ENCODE results near the gene BRS3.

The BRS3 gene

DNA sequence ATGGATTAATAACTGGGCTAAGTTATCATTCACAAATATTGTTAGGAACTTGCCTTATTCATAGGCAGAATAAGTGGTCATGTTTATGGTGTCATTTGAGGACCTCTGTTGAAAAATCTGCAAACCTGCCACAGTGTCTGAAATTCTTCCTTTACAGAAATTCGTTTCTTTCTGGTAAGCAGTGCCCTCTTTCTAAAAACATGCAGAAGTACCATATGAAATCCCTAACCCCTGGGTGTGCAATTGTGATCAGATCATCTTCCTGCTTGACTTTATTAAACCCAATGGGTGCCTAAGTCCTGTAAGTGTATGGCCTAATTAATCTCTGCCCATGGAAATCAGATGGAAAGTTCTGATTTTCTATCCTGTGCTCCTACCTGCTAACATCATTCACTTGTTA lies 5.3 kb downstream of the BRS3 start:
- H3K4me3 ChIP-seq (ENCODE audit: low read depth, low read length): no peak overlapping the region

DNA sequence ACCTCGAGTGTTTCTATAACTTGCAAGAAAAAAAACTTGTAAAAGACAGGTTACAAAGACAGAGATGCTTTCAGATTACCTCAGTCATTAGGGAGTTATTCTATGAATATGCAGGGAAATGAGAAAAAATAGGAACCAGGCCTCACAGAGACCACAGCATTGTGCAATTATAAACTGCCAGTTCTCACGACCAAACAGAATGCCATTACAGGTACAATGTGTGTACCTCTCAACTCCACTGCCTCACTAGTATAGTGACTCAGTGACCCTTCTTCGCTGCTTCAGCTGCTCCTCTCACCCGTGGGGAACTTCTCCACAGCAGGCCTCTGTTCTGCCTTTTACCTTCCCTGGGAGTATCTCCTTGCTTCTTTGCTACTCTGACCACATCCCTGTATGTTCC lies 7.3 kb downstream of the BRS3 start:
- H3K4me3 ChIP-seq (ENCODE audit: low read depth, low read length): no peak overlapping the region

DNA sequence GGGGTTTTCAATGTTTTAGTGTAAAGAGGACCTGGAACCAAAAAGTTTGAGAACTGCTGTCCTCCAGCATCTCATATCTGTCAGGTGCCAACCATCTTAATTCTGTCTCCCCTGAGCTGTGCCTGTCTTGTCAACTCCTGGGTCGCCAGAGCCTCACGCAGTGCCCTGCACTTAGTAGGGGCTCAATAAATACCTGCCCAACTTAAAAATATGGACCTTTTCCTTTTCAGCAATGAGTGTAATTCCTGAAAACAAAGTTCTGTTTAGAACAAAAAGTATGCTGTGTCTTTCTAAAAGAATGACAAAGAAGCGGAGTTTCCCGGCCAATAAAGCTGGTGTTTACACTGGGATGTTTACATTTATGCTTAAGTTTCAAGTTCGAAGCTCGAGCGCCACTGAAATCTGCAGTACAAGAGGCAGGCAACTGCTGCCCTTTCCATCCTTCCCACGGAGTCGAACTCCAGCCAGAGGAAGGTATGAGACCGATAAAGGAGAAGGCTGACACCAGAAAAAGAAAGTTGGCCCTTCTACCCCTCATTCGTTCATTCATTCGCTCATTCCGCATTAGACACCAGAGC lies 8.5 kb downstream of the BRS3 start:
- H3K4me3 ChIP-seq (ENCODE audit: low read depth, low read length): peak overlapping the region; percentile 66

DNA sequence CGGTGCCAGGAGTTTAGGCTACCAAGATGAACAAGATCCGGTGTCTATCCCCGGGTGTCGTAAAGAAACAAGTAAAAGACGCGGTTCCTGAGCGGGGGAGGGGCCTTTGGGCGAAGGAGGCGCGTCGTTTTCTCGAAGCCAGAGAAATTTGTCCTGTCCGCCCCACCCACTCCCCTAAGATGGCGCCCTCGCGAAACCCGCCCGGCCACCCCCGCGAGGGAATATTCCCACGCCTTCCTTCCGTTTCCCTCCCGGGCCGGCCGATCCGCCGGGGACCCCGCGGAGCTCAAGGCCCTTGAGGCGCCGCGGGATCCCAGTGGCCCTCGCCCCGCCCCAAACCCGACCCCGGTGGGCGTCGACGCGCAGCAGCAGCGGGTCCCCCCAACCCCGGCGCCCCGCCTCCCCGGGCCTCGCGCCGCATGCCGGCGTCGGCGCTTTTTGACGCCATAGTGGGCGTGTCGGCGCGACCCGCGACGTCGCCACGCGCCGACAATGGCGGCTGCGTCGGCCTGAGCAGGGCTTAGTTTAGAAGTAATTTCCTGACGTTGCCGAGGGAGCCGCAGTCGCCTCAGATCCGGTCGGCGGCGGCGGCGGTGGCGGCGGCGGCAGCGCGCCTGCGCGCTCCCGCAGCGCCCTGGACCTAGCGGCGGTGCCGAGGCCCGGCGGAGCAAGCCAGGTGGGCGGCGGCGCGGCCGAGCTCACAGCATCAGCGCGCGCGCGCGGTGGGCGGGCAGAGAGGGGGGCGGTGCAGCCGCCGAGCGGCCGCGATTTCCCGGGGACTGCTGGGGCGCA lies 9.2 kb downstream of the BRS3 start:
- H3K4me3 ChIP-seq (ENCODE audit: low read depth, low read length): peak overlapping the region; percentile 80

DNA sequence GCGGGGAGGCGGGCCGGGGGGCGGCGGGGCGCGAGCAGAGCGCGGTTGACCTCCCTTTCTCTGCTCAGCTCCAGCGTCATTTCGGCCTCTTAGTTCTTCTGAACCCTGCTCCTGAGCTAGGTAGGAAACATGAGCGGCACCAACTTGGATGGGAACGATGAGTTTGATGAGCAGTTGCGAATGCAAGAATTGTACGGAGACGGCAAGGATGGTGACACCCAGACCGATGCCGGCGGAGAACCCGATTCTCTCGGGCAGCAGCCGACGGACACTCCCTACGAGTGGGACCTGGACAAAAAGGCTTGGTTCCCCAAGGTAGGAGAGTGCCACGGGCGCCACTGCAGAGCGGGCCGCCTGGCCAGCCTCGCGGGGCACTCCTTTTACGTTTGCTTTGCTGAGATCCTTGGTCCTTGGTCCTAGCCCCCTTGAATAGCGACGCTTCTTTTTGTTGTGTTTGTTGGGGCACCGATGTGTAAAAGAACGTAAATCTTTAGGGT lies 9.9 kb downstream of the BRS3 start, which contains the start of gene HTATSF1:
HTATSF1 (plus strand) TSS at position 37 of the 497 bp plus-strand sequence; CDS start at position 130, 93 bp downstream.
- peak within 1 kb of the TSS; percentile 80 for H3K4me3 ChIP-seq (ENCODE audit: low read depth, low read length)

DNA sequence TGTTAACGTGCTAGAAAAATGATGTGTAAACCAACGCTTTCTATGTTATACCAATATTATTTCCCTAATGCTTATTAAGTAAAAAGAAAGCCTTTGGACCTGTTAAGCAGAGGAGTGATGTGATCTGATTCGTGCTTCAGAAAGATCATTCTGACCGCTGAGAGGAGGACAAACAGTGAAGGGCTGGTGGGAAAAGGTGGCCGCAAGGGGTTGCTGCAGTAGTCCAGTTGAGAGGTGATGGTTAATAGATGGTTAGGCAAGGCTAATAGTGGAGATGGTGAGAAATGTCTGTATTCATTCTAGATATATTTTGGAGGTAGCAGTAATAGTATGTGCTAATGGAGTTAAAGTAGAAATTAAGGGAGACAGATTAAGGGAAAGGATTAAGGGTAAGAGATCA lies 31.3 kb downstream of the BRS3 start:
- H3K4me3 ChIP-seq (ENCODE audit: low read depth, low read length): no peak overlapping the region

DNA sequence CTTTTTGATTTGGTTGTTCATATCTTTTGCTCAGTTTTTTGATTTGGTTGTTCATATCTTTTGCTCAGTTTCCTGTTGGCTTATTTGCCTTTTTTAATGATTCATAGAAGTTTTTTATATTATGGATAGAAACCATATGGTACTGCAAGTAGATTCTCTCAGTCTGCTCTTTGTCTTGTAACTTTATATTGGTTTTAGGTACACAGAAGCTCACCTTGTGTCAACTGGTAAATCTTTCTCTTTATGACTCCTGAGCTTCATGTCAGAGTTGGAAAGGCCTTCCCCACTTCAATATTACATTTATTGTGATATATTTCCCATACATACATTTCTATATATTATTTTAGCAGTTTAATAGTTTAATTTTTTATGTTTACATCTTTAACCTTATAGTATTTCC lies 36.0 kb downstream of the BRS3 start:
- no peak overlapping the region for H3K4me3 ChIP-seq (ENCODE audit: low read depth, low read length)

DNA sequence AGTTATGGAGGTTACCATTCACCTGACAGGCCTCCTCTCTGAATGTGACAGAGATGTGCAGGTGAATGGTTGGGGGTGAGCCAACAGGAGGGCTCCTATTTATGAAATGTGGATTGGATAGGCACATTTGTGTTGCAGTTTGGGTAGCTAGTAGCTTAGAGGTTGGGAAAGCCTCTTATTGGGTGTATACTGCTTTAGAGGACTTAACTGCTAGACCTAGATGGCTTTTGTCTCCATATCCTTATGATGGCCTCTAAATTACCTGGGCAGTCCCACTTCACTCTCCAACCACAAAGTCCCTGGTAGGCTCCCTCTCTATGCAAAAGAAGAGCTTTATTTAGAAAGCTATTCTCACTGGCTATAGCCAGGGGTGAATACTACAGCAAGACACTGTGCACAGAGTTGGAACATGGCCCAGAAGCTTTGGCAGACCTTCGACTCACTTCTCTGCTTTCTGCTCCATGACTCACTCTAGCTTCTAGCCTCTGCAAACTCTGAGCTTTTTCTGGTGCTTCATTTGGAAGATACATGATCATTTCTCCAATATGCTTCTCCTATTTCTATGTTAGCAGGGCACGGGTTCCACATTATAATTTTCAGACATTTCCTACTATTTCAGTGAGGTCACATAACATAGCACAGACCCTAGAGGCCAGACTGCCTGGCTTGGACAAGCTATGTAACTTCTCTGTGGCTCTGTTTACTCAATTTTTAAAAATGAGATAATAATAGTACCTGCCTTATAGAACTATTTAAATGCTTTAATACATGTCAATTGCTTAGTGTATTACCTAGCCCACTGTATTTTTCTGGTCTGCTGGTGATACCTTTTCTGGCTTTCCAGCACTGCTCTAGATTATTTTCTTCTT lies 38.2 kb downstream of the BRS3 start:
- no peak overlapping the region for H3K4me3 ChIP-seq (ENCODE audit: low read depth, low read length)

DNA sequence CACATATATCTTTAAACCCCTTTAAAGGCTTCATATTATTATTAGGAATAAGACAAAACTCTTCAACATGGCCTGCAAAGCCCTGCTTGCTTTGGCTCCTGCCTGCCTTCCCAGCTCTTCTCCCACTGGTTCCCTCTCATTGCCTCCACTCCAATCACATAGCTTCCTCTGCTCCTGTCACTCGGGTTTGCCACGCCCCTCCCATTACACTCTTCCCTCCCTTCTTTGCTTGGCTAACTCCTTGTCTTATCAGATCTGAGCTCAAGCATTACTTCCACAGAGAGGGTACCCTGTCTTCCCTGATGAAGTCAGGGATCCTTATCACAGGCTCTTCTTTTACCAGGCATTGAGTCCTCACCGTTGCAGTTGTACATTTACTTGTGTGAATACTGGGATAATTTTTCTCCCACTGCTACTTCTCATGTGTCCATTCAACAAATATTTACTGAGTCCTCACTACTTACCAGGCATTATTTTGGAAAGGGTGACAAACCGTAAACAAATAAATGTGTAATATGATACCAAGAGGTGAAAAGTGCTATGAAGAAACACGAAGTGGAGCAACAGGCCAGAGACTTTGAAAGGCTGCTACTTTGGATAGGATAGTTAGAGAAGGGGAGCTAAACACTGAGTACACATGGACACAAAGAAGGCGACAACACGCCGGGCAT lies 41.0 kb downstream of the BRS3 start:
- no peak overlapping the region for H3K4me3 ChIP-seq (ENCODE audit: low read depth, low read length)

DNA sequence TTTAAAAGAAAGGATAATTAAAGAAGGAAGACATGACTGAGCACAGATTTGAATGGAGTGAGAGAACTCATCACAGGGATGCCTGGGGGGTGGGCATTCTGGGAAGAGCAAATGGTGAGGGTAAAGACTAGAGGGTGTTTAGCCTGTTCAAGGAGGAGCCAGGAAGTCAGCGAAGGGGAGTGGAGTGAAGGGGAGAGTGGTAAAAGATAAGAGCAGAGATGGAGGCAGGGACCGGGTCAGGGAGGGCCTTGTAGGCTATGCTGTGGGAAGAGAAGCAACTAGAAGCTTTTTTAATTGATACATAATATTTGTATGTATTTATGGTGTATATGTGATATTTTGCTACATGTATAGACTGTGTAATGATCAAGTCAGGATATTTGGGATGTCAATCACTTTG lies 42.0 kb downstream of the BRS3 start:
- H3K4me3 ChIP-seq (ENCODE audit: low read depth, low read length): no peak overlapping the region

DNA sequence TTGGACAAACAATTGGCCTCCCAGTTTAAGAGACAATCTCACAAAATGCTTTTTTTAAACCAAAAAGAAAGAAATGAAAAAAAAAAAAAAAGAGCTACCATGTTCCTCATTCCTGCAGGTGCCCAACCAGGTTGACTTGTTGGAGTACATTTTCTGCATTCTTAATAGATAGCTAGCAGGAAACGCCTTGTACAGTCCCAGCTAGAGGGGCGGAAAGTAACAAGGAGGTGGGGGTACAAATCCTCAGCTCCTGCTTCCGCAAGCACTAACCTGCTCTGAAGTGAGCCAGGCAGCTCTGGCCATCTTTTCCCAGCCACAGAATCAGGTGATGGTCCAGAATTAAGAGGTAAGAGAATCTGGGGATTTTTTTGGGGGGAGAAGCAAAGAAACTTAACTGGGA lies 44.2 kb downstream of the BRS3 start, which contains the start of gene VGLL1:
VGLL1 (plus strand) TSS at position 265 of the 400 bp plus-strand sequence. CDS start 3,806 bp downstream, outside the sequence.
- no peak within 1 kb of the TSS for H3K4me3 ChIP-seq (ENCODE audit: low read depth, low read length)

DNA sequence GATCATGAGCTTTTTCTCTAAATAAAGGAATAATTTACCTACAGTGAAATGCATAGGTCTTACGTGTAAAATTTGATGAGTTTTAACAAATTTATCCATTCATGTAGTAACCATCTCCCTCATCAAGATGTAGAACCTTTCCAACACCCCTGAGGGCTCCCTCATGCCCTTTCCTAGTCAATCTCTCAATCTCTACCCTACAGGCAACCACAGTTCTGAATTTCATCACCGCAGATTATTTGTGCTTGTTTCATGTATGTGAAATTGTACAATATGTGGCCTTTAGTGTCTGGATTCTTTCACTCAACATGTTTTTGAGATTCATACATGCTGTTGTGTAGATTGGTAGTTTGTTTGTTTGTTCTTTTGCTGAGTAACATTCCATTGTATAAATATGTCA lies 46.4 kb downstream of the BRS3 start:
- H3K4me3 ChIP-seq (ENCODE audit: low read depth, low read length): no peak overlapping the region

DNA sequence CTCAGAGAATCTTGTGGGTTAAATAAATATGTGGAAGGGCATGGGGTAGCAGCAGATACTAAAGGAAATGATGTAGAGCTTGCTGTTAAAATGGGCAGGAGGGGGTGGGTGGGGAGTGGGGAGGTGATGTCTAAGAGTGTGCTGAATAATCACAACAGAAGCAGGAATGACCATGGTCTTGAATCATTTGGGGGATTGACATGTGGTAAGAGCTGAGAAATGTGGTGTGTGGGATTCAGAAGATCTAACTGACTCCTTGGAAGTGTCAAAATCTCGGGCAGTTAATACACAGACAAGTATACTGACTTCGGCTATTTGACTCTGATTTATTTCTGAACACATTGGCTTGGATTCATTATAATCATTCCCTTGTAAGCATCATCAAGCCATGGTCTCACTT lies 51.1 kb downstream of the BRS3 start:
- no peak overlapping the region for H3K4me3 ChIP-seq (ENCODE audit: low read depth, low read length)

DNA sequence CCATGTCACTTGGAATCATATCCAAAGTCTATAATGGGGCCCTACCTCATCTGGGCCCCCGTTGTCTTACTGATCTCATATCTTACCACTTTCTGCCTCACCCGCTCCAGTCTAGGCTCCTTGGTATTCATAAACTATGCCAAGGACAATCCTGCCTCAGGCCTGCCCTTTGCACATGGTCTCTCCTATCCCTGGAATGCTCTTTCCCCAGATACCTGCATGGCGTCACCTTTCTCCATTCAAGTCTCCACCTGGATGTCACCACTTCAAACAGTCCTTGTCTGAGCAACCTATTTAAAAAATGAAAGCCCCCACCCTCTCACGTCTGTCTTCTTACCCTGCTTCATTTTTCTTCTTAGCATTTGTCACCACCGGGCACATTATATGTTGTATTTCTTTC lies 52.5 kb downstream of the BRS3 start:
- H3K4me3 ChIP-seq (ENCODE audit: low read depth, low read length): no peak overlapping the region

DNA sequence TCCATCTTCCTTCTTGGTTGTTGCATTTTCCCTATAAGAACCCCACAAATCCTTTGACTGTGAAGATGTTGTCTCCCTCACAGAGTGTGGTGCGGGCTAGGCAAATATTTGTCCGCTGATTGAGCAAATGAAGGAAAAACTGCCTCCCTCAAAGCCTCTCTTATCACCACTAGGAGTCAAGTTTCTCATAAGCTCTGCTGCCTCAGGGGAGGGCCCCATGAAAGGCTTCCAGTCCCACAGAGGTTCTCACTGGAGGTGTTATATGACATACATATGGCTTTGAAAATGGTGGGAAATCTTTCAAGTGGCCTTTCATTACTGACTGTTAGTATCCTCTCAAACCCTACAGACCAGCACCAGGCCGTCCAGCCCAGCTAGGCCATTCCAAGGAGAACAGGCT lies 53.5 kb downstream of the BRS3 start:
- H3K4me3 ChIP-seq (ENCODE audit: low read depth, low read length): no peak overlapping the region

DNA sequence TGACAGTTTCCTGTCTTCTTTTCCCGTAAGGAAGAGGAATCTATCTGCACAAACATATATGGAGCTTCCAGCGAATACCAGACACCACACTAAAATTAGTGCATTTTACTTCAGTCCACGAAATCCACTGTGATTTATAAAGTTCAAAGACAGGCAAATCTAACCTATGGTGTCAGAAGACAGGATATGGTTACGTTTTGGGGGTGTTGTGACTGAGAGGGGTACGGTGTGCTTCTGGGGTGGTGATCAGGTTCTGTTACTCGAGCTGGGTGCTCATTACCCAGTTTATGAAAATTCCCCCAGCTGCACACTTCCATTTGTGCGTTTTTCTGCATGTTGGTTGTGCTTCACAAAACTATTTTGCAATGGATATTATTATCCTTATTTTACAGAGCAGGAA lies 54.5 kb downstream of the BRS3 start:
- no peak overlapping the region for H3K4me3 ChIP-seq (ENCODE audit: low read depth, low read length)
